Right atrium auricular region (tissue), 2 donors: ENCODE measurements around the gene PRKAR2B. TPM values are rescaled to one million over a fixed set of nuclear protein-coding genes. Genes with fewer than 3 reads are reported as not detected.

Experiments
- DNase-seq: peaks from one replicate; pipeline ENCODE4 v3.0.0-alpha.2; 2019; ENCODE audit warnings: low spot score
- H3K27ac ChIP-seq, 2 donors: fragments of 200-600 bp; sonication (generic); 1 replicate in 1 of 2; 2 replicates in 1 of 2; pipeline ENCODE4 v1.5.1; 2016 to 2019
- H3K27me3 ChIP-seq, 2 donors: fragments of 200-600 bp; sonication (generic); one replicate each; pipeline versions ENCODE4 v1.5.1 to v1.6.0; 2017 to 2019
- H3K36me3 ChIP-seq: fragments of 200-600 bp; sonication (generic); one replicate; pipeline ENCODE4 v1.5.1; 2016
- H3K4me1 ChIP-seq, 2 donors: fragments of 200-600 bp; sonication (generic); one replicate each; pipeline versions ENCODE4 v1.5.1 to v1.6.0; 2017 to 2019
- H3K4me3 ChIP-seq, 2 donors: fragments of 200-600 bp; sonication (generic); 1 replicate in 1 of 2; 2 replicates in 1 of 2; pipeline ENCODE4 v1.5.1; 2017 to 2019; ENCODE audit warnings: mild to moderate bottlenecking in 1 of 2, moderate library complexity in 1 of 2
- H3K9me3 ChIP-seq, 2 donors: fragments of 200-600 bp; sonication (generic); one replicate each; pipeline ENCODE4 v1.5.1; 2019
- total RNA-seq, 2 donors: library from RNA; depleted of rRNA; stranded (reverse); fragments of >200 nt; gene quantifications; one replicate each; pipeline ENCODE4 v1.1.0, GENCODE V29; 2016
- TF ChIP-seq, protein P1 (sequence below), 2 donors: fragments of 200-600 bp; sonication (generic); IDR thresholded peaks; one replicate each; pipeline ENCODE4 v1.5.1; 2019; ENCODE audit warnings: antibody characterized with exemption in 2 of 2

PRKAR2B gene
- total RNA-seq, 2 donors from 2014 or later, result 30.1 to 30.4 TPM

DNA sequence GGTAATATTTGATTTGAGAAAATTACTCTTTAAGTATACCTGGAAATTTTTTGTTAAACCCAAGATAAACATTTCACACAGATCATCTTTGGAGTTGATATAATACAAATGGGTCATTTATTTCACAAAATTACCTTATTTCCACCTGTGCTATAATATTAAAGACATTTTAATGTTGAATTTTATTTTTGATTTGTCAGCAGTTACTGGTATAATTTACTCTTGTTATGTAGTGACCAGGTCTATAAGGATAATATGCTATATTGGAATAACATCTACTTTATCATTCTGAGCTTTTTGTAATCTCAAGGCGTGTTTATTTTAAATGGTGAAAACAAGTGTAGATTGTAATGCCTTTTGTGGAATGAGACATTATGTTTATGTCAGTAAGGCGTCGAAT lies 26.6 kb downstream of the PRKAR2B start:
- no peak overlapping the region for H3K4me3 ChIP-seq
- TF ChIP-seq, protein P1, sequence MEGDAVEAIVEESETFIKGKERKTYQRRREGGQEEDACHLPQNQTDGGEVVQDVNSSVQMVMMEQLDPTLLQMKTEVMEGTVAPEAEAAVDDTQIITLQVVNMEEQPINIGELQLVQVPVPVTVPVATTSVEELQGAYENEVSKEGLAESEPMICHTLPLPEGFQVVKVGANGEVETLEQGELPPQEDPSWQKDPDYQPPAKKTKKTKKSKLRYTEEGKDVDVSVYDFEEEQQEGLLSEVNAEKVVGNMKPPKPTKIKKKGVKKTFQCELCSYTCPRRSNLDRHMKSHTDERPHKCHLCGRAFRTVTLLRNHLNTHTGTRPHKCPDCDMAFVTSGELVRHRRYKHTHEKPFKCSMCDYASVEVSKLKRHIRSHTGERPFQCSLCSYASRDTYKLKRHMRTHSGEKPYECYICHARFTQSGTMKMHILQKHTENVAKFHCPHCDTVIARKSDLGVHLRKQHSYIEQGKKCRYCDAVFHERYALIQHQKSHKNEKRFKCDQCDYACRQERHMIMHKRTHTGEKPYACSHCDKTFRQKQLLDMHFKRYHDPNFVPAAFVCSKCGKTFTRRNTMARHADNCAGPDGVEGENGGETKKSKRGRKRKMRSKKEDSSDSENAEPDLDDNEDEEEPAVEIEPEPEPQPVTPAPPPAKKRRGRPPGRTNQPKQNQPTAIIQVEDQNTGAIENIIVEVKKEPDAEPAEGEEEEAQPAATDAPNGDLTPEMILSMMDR (IDR thresholded peaks at IDR 0.05), result no peak
- H3K9me3 ChIP-seq, result no peaks in the 10 kb centered on the region

DNA sequence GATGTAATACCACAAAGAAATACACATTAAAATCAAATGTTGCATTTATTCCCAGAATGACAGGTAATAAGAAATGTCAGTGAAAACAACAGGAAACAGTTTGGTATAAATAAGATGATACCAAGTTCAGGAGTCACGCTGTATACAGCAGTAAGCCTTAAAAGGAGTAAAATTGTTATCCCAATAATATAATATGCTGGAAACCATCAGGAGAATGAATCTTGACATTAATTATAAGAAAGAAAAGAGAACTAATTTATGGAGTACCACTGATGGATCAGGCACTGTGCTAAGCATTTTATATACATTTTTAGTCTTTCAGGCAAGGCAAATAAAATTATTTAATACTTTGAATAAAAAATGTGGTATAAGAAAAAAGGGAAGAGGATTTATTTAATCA lies 27.6 kb downstream of the PRKAR2B start:
- Histone ChIP-seq H3K4me3 (no peak overlapping the region), H3K36me3 (no peaks in the 10 kb centered on the region), H3K4me1 (no peaks in the 10 kb centered on the region), H3K27me3 (no peaks in the 10 kb centered on the region), H3K27ac (no peak overlapping the region), H3K9me3 (no peaks in the 10 kb centered on the region)
- TF ChIP-seq, protein P1 (IDR thresholded peaks at IDR 0.05), result no peak
- no peak for DNase-seq

More for the DNA sequence above, 26.6 kb downstream of the PRKAR2B start:
- Histone ChIP-seq H3K36me3 (no peaks in the 10 kb centered on the region), H3K27ac (no peak overlapping the region), H3K4me1 (no peaks in the 10 kb centered on the region), H3K27me3 (no peaks in the 10 kb centered on the region)
- DNase-seq, result no peak

DNA sequence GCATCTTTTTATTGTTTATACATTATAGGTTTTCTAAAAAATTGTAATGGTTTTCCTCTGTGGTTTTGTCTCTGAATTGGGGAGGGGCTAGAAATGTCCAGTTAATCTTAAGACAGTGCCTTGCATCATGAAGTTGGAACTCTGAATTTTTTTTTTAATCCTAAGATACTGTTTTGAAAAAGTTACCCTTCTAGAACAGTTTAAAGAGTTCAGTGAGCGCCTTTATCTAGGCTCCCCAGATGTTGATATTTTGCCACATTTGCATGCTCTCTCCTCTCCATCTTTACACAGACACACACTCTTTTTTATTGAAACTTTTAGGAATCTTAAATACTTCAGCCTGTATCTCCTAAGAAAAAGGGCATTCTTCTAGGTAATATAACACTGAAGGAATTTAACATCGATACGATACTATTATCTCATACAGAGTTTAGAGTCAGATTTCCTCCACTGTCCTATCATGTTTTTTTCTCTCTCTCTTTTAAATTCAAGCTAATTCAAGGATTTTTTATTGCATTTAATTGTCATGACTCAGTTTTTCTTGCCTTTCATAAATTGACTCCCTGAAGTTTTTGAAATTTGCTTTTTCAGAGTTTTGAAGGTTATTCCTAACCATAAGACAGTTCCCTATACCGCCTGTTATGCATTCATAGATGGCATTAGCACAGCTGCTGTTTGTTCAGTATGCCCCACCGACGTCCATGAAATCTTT lies 31.5 kb downstream of the PRKAR2B start:
- no peak overlapping the region for H3K4me3 ChIP-seq
- no peaks in the 10 kb centered on the region for H3K36me3 ChIP-seq
- H3K4me1 ChIP-seq, result peaks cover 0 to 10% of the 10 kb centered on the region in 2 donors
- no peak overlapping the region for H3K27ac ChIP-seq
- H3K27me3 ChIP-seq, result no peaks in the 10 kb centered on the region
- no peaks in the 10 kb centered on the region for H3K9me3 ChIP-seq
- DNase-seq, result no peak
- TF ChIP-seq, protein P1 (IDR thresholded peaks at IDR 0.05), result no peak

DNA sequence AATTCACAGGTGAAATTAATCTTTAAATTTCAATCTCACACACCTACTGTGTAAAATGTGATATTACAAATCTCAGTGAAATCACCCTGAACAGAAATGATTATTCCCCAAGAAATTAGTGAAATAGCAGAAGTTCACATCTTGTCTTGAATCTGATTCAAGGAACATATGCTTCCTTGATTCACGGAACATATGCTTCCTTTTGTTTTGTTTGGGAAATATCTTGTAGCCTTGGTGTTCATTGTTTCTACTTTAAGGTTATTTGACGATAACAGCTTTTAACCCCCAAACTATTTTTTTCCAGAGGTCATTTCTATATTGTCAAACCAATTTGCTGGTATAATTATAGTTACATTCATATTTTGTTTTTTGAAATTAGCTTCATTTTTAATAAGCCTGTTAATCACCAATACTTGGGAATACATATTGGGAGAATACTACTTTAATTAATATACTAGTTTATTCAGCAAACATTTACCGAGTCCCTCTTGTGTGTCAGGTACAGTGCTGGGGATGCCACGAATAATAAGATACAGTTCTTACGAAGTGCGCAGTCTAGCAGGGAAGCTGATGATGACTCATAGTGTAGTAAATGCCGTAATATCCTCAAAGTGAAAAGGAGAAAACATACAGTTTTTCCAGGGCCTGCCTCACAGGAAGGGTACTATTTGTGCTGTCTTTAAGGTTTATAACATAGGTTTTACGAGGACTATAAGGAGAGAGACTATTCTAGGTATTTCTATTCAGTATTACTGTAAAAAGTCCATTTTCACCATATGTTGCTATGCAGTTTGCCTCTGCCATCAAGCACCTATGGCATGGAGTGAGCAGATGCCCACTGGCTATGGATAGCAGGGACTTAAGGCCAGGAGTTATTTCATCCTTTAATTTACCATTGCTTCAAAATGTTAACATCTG lies 32.5 kb downstream of the PRKAR2B start:
- TF ChIP-seq, protein P1 (IDR thresholded peaks at IDR 0.05), result no peak
- Histone ChIP-seq H3K36me3 (no peaks in the 10 kb centered on the region), H3K4me3 (no peak overlapping the region), H3K4me1 (peaks cover 0 to 10% of the 10 kb centered on the region in 2 donors), H3K9me3 (no peaks in the 10 kb centered on the region), H3K27ac (peak overlapping the region in 1 of 2 donors; percentile 13), H3K27me3 (no peaks in the 10 kb centered on the region)
- no peak for DNase-seq

DNA sequence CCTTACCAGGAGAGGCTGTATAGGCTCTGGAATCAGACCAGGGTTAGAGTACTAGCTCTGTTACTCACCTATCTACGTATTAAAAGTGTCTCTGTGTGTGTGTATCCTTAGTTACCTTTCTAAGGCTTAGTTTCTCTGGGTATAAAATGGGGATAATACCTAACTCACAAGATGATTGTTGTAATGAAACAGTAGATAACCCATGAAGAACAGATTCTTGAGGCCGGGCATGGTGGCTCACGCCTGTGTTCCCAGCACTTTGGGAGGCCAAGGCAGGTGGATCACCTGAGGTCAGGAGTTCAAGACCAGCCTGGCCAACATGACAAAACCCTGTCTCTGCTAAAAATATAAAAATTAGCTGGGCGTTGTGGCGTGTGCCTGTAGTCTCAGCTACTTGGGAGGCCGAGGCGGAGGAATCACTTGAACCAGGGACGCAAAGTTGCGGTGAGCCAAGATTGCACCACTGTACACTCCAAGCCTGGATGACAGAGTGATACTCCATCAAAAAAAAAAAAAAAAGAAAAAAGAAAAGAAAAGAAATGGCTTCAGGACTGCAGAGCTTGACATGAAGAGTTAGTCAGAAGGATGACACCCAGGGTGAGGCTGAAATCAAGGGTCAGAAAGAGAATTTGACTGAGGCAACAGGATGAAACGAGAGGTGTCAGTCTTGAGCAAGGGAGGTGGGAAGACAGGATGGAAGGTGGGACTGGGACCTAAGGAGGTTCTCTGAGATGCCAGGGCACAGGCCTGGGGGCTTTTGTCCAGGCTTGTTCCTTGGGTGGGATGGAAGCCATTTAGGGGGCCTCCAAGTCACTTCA lies 33.4 kb downstream of the PRKAR2B start:
- TF ChIP-seq, protein P1 (IDR thresholded peaks at IDR 0.05), result no peak
- Histone ChIP-seq H3K27ac (peak overlapping the region in 1 of 2 donors; percentile 13), H3K4me3 (no peak overlapping the region), H3K9me3 (no peaks in the 10 kb centered on the region), H3K4me1 (peaks cover 0 to 10% of the 10 kb centered on the region in 2 donors), H3K36me3 (no peaks in the 10 kb centered on the region), H3K27me3 (no peaks in the 10 kb centered on the region)
- DNase-seq, result no peak
